KOPT-K1 (cell line): ENCODE data around the gene MSL1.

Source experiments
- H3K27ac ChIP-seq: fragments of 200-600 bp; sonication (generic); 2 replicates; pipeline ENCODE4 v1.5.1; 2016; ENCODE audit warnings: antibody characterized with exemption, mild to moderate bottlenecking, low read depth, low read length; ENCODE audit not compliant: poor library complexity, severe bottlenecking
- H3K36me3 ChIP-seq: fragments of 200-600 bp; sonication (generic); 2 replicates; pipeline ENCODE4 v1.5.1; 2017; ENCODE audit warnings: antibody characterized with exemption, mild to moderate bottlenecking, low read length, moderate library complexity; ENCODE audit not compliant: insufficient read depth
- H3K9me3 ChIP-seq: fragments of 200-600 bp; sonication (generic); 2 replicates; pipeline ENCODE4 v1.5.1; 2017; ENCODE audit warnings: antibody characterized with exemption, low read length, mild to moderate bottlenecking; ENCODE audit not compliant: insufficient read depth, poor library complexity, severe bottlenecking

MSL1 gene

GRCh38 chr17:40087049-40087794 is 34.5 kb upstream of the MSL1 start:
- H3K36me3 ChIP-seq: peaks cover 60% of the 10 kb centered on the region
- no peak overlapping the region for H3K27ac ChIP-seq

GRCh38 chr17:40087903-40088718 is 33.7 kb upstream of the MSL1 start:
- H3K27ac ChIP-seq: no peak overlapping the region
- no peaks in the 10 kb centered on the region for H3K9me3 ChIP-seq
- H3K36me3 ChIP-seq: peaks cover 66% of the 10 kb centered on the region

More at GRCh38 chr17:40087049-40087794, 34.5 kb upstream of the MSL1 start:
- no peaks in the 10 kb centered on the region for H3K9me3 ChIP-seq

GRCh38 chr17:40089077-40089895 is 32.5 kb upstream of the MSL1 start:
- Histone ChIP-seq H3K36me3 (peaks cover 67% of the 10 kb centered on the region), H3K9me3 (no peaks in the 10 kb centered on the region), H3K27ac (no peak overlapping the region)

- H3K27ac ChIP-seq: no peak overlapping the region
- H3K36me3 ChIP-seq: peaks cover 66% of the 10 kb centered on the region
- H3K9me3 ChIP-seq: no peaks in the 10 kb centered on the region
Observed at GRCh38 chr17:40090237-40091119, 31.3 kb upstream of the MSL1 start.

- peaks cover 58% of the 10 kb centered on the region for H3K36me3 ChIP-seq
- H3K9me3 ChIP-seq: no peaks in the 10 kb centered on the region
- H3K27ac ChIP-seq: no peak overlapping the region
Observed at GRCh38 chr17:40091691-40092397, 29.9 kb upstream of the MSL1 start.

- Histone ChIP-seq H3K36me3 (peaks cover 56% of the 10 kb centered on the region), H3K27ac (no peak overlapping the region), H3K9me3 (no peaks in the 10 kb centered on the region)
Observed at GRCh38 chr17:40092581-40092980, 29.2 kb upstream of the MSL1 start.

GRCh38 chr17:40093005-40093579 is 28.7 kb upstream of the MSL1 start:
- Histone ChIP-seq H3K9me3 (no peaks in the 10 kb centered on the region), H3K36me3 (peaks cover 52% of the 10 kb centered on the region), H3K27ac (peak overlapping the region; percentile 87)

- Histone ChIP-seq H3K36me3 (peaks cover 46% of the 10 kb centered on the region), H3K9me3 (no peaks in the 10 kb centered on the region), H3K27ac (peak overlapping the region; percentile 87)
Observed at GRCh38 chr17:40093580-40094201, 28.1 kb upstream of the MSL1 start.

- Histone ChIP-seq H3K9me3 (no peaks in the 10 kb centered on the region), H3K27ac (peak overlapping the region; percentile 87), H3K36me3 (peaks cover 37% of the 10 kb centered on the region)
Observed at GRCh38 chr17:40094874-40095273, 26.9 kb upstream of the MSL1 start.

- Histone ChIP-seq H3K36me3 (peaks cover 35% of the 10 kb centered on the region), H3K9me3 (no peaks in the 10 kb centered on the region), H3K27ac (peak overlapping the region; percentile 87)
Observed at GRCh38 chr17:40095351-40095943, 26.3 kb upstream of the MSL1 start.

GRCh38 chr17:40095944-40096791 is 25.6 kb upstream of the MSL1 start:
- Histone ChIP-seq H3K9me3 (no peaks in the 10 kb centered on the region), H3K27ac (peak overlapping the region; percentile 87), H3K36me3 (peaks cover 35% of the 10 kb centered on the region)

GRCh38 chr17:40097087-40097486 is 24.7 kb upstream of the MSL1 start:
- no peaks in the 10 kb centered on the region for H3K9me3 ChIP-seq
- H3K27ac ChIP-seq: peak overlapping the region; percentile 87
- H3K36me3 ChIP-seq: peaks cover 35% of the 10 kb centered on the region
